Heart left ventricle (tissue), 13 donors: ENCODE measurements around the gene GSTM3.

ENCODE experiments used
- CTCF ChIP-seq, 12 donors: fragments of 200-600 bp; sonication (generic) in 4 of 12; IDR thresholded peaks; one replicate each; pipeline versions ENCODE4 v1.5.0 to v1.8.0; 2018 to 2022; ENCODE audit warnings: antibody characterized with exemption in 12 of 12, mild to moderate bottlenecking in 5 of 12
- POLR2A ChIP-seq, 2 donors: fragments of 450-650 bp; IDR thresholded peaks; one replicate each; pipeline ENCODE4 v1.6.1; 2017; ENCODE audit warnings: antibody characterized with exemption in 2 of 2, mild to moderate bottlenecking in 2 of 2, moderate library complexity in 2 of 2
- donor health status: ischemic (EF 13 %, LVEDD 7.1; RV severe dilation, severe dysfunction).
- donor health status: DM: no; HTN: yes; CAD: no.
- donor health status: DM: no; HTN: no; CAD: no.
- donor health status: ischemic (EF 25% LVEDD 6.9; RV normal size, moderate dysfunction).
- donor health status: ischemic (EF 25% LVEDD 5.7; RV mildly dilated, moderate dysfunction).
- donor health status: ischemic (EF 35%, LVEDD 5.7; RV mildly dilated, moderate dysfunction).
- donor health status: nonischemic (EF 11% LVEDD 7.7; RV severe dilation, severe dysfunction).
- donor health status: DM: yes; HTN: yes; CAD: no.
- donor health status: PGD.
- donor health status: ischemic (EF 29% LVEDD 5.4; RV normal size, mild dysfunction).
- donor health status: nonischemic (EF 23%, LVEDD 6.1; RV moderate dilation, normal function).

GRCh38 chr1:109757936-109758786, 17.3 kb upstream of the GSTM3 start:
- TF ChIP-seq CTCF (IDR thresholded peaks at IDR 0.05), result no peak
- TF ChIP-seq POLR2A (IDR thresholded peaks at IDR 0.05), result no peak
